ENCODE data around the gene BBX.

The BBX gene

DNA sequence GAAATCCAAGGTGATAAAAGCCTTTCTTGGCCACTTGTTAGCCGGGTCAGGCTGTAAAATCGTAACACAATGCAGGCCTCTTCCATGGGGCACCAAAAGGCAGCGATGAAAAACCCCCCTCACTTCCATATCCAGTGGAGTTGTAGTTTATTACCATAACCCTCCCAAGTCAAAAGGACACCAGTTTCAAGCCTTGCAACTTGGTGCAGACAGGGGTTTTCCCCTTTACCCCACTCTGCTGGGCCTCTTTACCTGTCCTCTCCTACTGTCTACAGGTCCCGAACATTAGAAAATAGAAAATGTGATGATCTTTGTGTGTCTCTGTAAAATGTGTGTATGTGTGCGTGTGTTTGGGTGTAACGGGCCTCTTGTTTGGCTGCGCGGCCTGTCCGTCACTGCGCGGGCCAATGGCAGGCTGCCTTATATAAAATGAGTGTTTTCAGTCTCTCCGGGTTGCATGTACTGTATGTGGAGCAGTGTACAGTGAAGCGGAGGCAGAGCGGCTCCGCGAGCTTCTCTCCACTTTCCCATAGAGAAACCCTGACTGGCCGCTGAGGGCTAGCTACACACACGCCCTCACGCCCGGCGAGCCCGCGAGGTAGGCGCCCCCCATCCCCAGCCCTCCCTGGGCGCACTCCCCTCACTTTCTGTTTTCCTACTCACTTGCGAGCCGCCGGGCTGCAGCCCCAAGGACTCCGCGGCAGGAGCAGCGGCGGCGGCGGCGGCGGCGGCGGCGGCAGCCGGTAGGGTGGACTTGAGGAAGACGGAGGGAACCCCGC, at the start of gene BBX:
Gene BBX (plus strand): TSS at position 453 of the 779 bp plus-strand sequence. CDS start 187,499 bp downstream, outside the sequence.
- DNase-seq, result peak; percentile 97

DNA sequence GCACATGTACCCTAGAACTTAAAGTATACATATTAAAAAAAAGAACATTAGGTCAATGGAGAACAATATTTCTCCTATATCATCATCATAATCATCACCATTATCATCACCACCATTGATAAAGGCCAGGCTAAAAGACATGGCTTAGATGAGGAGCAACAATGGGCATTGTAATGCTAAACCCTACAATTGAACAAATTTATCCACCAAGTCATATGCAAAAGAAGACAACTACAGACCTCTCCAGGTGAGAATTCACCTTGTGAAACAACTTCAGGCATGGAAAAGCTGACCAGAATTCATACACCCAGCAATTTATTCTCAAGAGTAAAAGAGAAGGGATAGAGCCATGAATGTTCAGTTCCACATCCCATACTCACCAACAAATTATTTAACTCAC, 46.3 kb upstream of the BBX start:
- no peak for DNase-seq

DNA sequence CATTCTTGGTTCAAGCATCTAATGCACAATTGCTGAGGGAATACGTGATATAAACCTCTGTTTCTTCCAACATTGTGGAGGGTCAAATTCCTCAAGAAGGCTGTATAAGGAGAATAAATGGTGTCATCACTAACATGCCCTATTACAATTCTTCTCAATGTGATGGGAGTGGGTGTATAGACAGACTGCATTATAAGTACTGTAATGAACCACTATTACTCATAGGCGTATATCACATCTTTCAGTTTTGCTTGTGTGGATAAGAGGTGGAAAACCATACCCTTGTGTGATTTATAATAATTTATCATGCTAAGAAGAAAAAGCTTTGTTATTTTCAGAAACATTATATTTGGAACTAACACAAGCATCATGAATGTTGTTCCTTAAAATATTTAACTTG, 35.3 kb upstream of the BBX start:
- DNase-seq, result no peak

DNA sequence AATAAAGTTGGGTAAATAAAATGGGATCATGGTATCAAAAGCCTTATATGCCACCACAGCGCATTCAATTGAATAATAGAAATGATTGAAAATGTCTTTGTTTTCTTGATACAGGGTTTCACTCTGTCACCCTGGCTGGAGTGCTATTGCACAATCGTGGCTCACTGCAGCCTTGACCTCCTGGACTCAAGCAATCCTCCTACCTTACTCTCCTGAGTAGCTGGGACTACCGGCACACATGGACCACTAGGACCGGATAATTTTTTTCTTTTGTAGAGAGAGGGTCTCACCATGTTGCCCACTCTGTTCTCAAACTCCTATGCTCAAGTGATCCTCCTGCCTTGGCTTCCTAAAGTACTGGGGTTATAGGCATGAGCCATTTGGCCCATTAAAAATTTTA, 33.8 kb upstream of the BBX start:
- no peak for DNase-seq

DNA sequence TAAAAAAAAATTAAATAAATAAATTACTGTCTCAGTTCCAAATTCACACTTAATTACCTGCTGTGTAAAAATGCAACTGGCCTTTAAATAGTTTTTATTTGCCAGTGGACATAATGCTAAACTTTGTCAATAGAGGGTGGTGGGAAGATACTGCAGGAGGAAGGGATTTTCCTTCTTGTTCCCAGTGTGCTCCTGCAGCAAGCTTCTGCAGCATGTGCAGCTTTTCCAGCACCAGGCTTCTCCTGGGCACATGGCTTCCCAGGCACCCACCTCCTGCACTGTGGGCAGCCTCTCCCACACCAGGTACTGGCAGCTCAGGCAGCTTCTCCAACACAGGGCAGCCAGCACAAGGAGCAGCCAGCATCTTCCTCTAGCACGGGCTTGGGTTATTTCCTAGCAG, 29.6 kb upstream of the BBX start:
- DNase-seq, result no peak

DNA sequence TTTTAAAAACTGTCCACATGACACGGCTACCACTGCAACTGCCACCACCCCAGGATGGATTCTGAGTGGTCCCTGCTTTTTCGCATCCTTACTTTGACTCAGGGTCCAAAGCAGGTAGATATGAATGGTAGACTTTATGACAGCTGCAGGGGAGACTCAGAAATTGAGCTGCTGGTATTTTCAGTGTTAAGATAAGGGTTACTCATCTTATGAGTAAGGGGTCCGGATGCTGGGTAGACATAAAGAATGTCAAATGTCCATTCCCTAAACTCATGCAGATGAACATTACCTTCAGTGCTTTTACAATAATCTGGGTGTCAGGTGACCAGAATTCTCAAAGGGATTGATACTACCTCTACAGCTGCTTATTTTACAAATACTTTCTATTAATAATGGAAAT, 25.9 kb upstream of the BBX start:
- no peak for DNase-seq

DNA sequence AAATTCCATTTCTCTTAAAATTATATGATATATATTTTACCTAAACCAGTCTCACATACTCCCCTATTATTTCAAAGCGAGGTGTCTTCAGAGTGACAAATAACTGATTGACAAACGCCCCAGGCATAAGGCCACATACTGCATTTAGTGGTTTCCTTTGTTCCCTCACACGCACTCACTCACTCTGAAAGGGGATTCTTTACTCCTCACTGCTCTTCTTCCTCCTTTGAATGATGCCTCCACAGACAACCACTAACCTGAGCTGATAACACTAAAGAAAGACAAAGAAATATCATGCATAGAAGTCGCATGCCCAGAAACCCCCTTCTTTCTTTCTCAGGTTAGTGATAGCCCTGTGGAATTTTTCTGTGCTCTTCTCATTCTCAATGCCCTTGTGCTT, 24.1 kb upstream of the BBX start:
- DNase-seq, result no peak

DNA sequence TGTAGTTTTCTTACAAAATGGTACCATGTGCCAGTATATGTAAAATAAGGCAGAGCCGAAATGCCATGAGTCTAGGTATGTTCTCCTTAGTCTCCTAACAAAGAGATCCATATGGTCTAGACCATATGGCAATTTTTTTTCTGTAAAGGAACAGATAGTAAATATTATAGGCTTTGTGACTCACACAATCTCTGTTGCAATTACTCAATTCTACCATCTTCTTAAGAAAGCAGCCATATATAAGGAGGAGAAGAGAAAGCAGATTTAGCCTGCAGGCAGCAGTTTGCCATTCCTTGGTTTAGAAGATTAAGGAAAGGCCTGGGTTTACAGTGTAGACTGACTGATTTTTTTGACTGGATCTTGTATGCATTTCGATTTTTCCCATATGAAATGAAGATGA, 16.3 kb upstream of the BBX start:
- DNase-seq, result peak; percentile 52

DNA sequence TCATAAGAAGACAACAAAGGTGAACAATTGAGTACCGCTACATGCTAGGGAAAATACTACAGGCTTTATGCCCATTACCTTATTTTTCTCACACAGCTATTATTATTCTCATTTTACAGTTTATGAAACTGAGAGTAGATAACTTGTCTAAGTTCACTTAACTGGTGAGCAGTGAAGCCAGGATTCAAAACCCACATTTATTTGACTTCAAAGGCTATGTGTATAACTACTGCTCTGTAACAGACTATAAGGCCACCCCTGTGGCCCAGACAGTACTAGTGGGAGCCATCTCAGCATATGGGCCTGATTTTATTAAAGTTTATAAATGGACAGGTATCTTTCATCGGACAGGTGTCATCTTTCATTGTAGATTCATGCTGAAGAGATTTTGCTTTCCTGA, 14.4 kb upstream of the BBX start:
- DNase-seq, result no peak

DNA sequence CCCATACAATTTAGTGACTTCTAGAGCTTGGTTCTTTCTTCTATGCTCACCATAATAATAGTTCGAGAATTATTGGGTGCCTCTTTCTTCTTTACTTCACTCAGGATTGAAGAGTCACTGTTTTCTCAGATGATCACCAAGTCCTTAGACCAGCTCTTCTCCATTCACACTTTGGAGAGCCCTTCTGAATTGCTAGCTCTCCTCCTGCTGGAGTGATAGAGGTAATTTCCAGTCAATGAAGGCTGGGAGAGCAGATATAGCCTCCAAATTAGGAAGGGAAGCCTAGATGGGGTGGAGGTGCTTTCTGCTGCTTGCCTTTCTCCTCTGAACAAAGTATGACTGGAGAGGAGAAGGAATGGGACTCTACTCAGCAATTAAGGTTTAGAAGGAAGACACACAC, 10.7 kb upstream of the BBX start:
- no peak for DNase-seq

DNA sequence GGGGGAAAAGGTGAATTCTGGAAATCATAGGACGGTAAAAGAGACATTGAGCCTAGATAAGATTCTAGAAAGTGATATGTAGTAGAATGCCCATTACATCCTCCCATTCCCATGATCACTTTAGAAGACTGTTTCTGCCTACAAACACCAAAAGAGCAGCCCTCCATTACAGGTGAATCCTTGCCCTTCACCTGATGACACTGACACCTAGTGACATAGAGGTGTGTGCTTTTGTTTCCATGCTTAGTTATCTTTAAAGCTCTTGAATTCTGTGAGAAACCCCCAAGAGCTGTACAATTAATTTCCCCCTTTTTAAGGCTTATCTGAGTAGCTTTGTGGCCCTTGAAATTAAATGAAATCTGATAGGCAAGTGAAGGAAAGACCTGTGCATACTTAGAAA, 8.3 kb upstream of the BBX start:
- DNase-seq, result no peak

DNA sequence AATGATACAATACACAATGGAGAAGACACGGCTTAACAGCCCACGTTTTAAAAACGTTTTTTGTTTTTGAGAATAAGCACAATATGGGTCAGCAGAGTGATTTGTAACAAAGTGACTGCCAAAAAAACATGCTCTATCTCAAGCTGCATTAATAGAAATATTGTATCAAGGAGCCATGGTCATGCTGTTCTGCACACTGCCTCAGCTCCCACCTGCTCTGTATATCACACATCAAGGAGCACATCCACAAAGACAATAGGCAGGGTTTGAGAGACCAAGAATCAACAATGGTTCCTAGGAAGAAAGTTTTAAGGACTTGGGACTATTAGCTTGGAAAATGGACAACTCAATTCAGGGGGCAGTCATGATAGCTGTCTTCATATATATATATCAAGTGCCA, 6.3 kb upstream of the BBX start:
- DNase-seq, result no peak

DNA sequence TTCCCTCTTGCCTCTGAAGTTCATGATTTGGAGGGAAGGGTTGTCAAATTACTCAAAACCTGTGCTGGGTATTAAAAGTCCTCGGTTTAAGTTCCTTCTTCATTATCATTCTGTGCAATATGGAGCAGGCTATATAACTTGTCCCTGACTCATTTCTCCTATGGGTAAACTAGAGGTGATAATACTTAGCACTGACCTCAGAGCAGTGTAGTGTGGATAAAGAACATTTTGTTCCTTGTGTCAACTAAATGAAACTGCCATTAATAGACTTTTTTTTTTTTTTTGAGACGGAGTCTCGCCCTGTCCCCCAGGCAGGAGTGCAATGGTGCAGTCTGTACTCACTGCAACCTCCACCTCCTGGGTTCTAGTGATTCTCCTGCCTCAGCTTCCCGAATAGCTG, 2.2 kb upstream of the BBX start:
- no peak for DNase-seq

DNA sequence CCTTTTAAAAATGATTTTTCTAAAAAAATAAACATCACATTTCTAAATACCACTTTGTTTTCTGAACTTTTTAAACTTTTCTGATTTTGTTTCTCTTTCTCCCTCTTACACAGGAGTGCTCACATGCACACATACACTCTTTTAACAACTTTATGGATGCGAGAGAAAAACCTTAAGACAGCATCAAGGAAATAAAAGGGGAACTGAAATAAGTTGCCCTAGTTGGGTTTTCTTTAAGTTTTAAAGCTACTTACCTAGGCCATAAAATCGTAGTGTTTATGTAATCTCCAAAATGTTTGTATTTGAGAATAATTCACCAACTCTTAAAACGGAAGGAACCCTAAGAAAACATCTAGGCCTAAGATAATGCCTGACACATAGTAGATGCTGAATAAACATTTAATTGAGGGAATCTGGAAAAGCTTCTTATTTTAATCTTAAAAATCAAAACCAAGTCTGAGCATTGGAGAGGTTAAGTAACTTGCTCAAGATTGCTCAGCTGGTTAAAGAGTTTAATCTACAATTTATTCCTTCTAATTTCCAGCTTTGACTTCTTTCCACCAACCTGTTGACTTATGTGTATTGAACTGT, 1.2 kb upstream of the BBX start:
- no peak for DNase-seq

DNA sequence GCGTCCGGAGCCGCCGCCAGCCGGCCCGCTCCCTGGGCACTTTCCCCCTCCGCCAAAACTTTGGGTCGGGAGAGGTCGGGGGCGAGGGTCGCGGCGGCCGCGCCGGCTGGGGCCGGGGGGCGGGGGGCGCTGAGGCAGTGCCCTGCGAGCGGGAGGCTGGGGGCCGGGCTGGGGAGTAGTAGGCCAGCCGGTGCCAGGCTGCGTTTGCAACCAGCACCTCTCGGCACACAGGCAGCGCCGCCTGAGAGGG, 452 bp downstream of the BBX start:
- peak; percentile 71 for DNase-seq

DNA sequence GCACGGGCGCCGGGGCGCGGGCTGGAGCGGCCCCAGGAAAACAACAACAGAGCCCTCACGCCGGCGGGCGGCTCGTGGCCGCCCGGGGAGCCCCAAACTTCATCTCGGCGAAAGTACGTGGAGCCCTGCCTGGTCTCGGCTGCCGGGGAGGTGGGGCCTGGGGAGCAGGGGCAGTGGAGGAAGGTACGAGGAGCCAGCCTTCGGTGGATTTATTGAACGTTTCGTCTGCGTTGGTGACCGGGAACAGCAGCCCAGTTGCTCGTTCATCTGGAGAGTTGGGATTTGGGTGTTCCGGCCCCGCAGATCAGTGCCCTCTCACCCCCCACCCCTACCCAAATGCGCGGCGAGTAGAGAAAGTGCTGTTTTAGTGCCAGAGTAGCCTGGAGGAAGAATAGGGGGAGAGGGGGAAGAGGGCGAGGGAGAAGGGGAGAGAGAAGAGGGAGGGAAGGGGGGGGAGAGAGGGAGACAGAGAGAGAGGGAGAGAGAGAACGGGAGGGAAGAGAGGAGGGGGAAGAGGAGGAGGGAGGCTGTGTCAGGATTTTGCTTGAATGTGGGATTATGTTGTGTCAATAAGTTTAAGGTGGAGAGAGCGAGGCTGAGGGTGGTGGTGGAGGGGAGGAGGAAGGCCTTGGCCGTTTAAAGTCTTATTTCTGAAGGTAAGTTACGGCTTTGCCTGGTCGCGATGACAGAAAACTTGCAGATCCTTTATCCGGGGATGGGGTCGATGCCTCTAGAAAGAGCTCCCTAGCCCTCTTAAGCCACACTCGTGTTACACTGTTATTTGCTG, 970 bp downstream of the BBX start:
- DNase-seq, result peak; percentile 74

DNA sequence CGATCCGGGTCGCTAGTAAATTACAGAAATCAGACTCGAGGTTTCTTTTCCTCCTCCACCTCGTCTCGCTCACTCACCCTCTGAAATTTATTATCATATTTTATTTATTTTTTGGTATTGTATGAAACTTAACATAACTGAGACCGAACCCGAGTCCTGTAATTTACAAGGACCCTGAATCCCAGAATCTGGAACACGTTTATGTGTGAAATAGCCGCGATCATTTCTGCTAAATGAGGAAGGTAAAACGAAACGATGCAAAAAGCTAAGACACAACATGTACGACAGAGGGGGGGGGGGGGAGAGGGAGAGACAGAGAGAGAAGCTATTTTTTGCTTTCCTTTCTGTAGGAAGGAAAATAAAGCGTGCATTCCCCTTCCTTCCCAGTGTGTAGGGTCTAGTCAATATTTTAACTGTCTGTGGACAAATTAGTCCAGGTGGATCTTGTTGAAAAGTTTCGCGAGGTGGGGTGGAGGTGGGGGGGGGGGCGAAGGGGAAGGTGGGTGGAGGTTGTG, 1.6 kb downstream of the BBX start:
- DNase-seq, result peak; percentile 33

DNA sequence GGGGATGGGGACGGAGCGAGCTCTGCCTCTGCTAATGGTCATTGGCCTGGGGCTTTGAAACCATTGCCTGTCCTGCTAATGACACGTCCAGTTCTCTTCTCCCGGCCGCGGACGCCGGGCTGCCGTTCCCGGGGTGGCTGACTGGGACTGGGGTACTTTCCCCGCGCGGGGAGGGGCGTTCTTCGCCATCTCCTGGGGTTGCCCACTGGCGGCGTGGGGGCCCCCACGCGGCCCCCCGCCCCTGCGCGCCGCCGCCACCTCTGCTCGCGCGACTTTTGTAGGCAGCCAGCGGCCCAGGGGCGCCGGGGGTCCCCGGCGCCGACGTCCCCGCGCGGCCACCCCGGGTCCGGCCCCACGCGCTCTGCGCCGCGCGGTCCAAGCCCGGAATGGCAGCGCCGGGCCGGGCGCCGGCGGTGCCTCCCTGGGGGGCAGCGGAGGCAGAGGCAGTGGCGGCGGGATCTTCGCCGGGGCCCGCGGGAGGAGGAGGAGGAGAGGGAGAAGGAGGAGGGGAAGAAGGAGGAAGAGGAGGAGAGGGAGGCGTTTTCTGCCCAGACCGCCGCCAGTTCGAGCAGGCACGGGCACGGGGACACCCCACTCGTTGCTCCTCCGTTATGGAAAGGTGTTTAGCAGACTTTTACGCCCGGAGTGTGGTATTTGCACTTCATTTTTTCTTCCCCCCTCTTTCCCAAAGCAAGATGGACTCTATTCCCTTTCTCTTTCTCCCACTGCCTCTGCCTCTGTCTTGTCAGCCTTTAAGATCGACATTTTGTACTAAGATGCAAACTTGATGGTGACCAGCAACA, 2.3 kb downstream of the BBX start:
- DNase-seq, result peak; percentile 34

DNA sequence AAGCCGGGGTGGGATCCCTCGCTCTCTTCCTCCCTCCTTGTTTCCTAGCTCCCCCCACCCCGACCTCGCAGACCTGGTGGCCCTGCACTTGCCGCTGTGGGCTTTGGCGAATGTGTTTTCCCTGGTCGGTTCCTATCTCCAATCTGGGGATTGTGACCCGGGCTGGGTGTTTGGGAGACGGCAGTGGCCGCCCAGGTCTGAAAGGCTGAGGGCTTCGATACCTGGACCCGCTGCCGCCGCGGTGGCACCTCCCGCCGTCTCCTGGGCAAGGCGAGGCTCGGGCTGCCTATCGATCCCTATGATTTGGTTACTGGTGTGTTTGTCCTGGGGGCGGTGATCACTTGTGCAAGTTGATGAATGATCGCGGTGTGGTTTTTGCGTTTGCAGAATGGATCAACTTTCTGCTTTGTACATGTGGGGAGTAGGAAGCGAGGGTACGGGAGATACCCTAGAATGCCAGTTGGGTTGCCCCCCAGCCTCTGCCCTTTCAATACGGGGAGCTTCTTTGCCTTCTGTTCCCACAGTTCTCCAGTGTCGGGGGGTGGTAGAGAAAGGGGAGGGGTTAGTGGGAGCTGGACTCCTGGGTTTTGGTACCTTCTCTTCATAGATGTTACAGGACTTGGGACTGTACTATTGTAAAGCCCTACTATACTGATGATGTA, 3.0 kb downstream of the BBX start:
- peak; percentile 34 for DNase-seq

DNA sequence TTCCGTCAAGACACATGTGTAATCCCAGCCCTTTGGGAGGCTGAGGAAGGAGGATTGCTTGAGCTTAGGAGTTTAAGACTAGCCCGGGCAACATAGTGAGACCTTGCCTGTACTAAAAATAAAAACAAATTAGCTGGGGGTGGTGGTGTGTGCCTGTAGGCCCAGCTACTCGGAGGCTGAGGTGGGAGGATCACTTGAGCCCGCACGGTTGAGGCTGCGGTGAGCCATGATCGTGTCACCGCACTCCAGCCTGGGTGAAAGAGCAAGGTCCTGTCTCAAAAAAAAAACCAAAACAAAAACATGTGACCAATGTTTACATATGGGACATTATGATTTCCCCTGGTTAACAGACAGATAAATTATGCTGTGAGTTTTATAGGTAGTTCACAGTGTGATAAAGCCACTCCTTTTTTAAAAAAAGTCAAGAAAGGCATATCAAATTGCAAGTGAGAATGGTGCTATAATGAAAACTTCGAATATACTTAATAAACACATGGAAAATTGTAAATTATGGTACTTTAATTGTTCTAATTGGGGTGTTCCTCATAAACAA, 9.2 kb downstream of the BBX start:
- DNase-seq, result no peak

DNA sequence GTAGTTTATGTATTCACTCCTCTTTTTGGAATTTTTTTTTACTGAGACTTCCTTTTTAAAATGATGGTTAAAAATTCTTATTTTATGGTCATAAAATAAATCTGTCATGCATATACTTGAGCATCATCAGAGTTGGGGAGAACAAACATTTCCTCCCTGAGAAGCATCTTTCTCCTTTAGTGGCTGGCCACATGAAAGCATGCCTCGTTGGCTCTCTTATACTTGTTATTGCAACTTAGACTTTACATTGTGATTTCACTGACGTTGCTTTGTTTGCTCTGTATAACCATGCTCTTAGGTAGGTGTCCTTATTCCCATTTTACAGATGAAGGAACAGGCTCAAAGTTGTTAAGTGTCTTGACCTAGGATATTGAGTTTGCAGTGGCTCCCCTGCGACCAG, 18.1 kb downstream of the BBX start:
- no peak for DNase-seq

DNA sequence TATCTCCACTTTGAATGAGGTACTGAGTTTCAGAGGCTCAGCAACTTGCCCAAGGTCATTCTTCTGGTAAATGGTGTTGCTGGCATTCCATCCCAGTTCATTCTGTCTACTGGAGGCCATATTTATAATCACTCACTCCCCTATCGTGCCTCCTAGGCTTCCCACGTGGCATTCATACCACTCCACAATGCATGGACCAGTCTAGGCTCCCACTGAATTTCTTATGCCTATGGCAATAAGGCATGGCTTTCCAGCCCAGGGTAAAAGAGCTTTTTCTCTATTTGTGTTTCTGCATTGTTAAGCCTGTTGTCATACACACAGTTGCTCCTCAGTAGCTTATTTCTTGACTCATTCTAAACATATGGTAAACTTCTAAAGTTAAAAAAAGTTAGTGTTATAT, 19.9 kb downstream of the BBX start:
- DNase-seq, result no peak

DNA sequence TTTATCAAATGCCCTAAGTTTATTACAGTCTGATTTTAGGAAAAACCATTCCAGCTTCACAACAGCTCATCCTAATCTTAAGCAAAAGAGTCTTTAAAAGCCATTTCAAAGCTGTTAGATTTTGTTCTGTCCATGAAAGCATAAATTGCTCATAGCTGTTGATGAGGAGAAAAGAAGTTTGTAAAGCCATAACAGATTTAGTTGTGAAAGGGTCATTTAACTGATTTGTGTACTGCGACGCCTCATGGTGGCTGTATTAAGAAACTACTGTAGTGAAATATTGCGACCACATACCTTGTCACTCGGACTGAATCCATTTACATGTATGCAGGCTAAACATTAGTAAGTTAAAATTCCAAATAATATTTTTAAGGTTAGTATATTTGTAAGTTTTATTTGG, 20.9 kb downstream of the BBX start:
- DNase-seq, result peak; percentile 9
